ENCODE data around the gene GALM. TPM values are rescaled to one million over a fixed set of nuclear protein-coding genes. Genes with fewer than 3 reads are reported as not detected.

Gene GALM
- total RNA-seq, 4 donors from 2014 or later = 6.2 to 104 (median 14.8) TPM

DNA sequence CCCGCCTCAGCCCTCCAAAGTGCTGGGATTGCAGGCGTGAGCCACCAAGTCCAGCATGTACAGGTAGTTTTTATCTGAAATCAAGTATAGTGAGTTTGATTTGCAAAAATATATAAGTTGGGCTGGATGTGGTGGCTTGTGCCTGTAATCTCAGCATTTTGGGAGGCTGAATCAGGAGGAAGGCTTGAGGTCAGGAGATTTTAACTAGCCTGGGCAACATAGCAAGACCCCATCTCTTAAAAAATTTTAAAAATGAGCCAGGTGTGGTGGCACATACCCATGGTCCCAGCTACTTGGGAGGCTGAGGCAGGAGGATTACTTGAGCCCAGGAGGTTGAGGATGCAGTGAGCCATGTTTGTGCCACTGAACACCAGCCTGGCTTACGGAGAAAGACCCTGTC is 5.6 kb upstream of the GALM start:
- Histone ChIP-seq H3K27me3 (no peaks in the 10 kb centered on the region), H3K4me1 (no peaks in the 10 kb centered on the region), H3K36me3 (no peaks in the 10 kb centered on the region), H3K4me3 (no peak overlapping the region), H3K9me3 (no peaks in the 10 kb centered on the region), H3K27ac (no peak overlapping the region)
- DNase-seq = no peak
- no peak for TF ChIP-seq POLR2A (IDR thresholded peaks at IDR 0.05)
- TF ChIP-seq, protein P1, sequence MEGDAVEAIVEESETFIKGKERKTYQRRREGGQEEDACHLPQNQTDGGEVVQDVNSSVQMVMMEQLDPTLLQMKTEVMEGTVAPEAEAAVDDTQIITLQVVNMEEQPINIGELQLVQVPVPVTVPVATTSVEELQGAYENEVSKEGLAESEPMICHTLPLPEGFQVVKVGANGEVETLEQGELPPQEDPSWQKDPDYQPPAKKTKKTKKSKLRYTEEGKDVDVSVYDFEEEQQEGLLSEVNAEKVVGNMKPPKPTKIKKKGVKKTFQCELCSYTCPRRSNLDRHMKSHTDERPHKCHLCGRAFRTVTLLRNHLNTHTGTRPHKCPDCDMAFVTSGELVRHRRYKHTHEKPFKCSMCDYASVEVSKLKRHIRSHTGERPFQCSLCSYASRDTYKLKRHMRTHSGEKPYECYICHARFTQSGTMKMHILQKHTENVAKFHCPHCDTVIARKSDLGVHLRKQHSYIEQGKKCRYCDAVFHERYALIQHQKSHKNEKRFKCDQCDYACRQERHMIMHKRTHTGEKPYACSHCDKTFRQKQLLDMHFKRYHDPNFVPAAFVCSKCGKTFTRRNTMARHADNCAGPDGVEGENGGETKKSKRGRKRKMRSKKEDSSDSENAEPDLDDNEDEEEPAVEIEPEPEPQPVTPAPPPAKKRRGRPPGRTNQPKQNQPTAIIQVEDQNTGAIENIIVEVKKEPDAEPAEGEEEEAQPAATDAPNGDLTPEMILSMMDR (IDR thresholded peaks at IDR 0.05) = no peak
- intact Hi-C loops (cut with DNase I; ENCODE audit: low total_unique reads) = no loop called here

- Histone ChIP-seq H3K36me3 (no peaks in the 10 kb centered on the region), H3K27ac (no peak overlapping the region), H3K4me1 (no peaks in the 10 kb centered on the region), H3K4me3 (no peak overlapping the region), H3K9me3 (no peaks in the 10 kb centered on the region), H3K27me3 (no peaks in the 10 kb centered on the region)
- intact Hi-C loops (cut with DNase I; ENCODE audit: low total_unique reads) = no loop called here
- no peak for DNase-seq
- TF ChIP-seq POLR2A (IDR thresholded peaks at IDR 0.05) = no peak
- TF ChIP-seq, protein P1 (IDR thresholded peaks at IDR 0.05) = no peak
Measured at GRCh38 chr2:38661306-38661705, 4.6 kb upstream of the GALM start.

DNA sequence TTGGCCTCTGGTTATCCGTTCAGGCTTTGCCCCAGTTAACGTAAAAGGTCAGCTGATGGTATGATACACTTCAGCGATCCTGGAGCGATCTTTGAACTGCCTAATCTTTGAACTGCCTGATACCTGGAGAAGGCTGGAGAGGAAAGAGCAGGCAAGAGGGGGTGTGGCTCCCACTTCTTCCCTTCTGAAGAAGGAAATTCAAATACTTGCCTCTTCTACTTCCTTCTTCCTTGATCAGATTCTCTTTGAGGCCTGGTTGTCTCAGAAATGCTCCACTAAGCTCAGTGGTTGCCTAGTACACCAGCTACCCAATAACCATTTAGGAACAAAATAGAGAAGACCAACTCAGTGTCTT is 619 bp downstream of the GALM start:
- intact Hi-C loops (cut with DNase I; ENCODE audit: low total_unique reads) = no loop called here

GRCh38 chr2:38668092-38668491 is 2.2 kb downstream of the GALM start:
- Histone ChIP-seq H3K9me3 (no peaks in the 10 kb centered on the region), H3K4me3 (no peak overlapping the region), H3K36me3 (no peaks in the 10 kb centered on the region), H3K27ac (no peak overlapping the region), H3K4me1 (no peaks in the 10 kb centered on the region), H3K27me3 (no peaks in the 10 kb centered on the region)
- TF ChIP-seq POLR2A (IDR thresholded peaks at IDR 0.05) = no peak
- TF ChIP-seq, protein P1 (IDR thresholded peaks at IDR 0.05) = no peak
- DNase-seq = no peak
- intact Hi-C loops (cut with DNase I; ENCODE audit: low total_unique reads) = no loop called here

More for the DNA sequence above, 619 bp downstream of the GALM start:
- Histone ChIP-seq H3K27ac (peak overlapping the region; percentile 79), H3K27me3 (no peaks in the 10 kb centered on the region), H3K4me3 (peak overlapping the region; percentile 54 to 55), H3K36me3 (no peaks in the 10 kb centered on the region), H3K4me1 (no peaks in the 10 kb centered on the region), H3K9me3 (no peaks in the 10 kb centered on the region)
- no peak for TF ChIP-seq POLR2A (IDR thresholded peaks at IDR 0.05)
- TF ChIP-seq, protein P1 (IDR thresholded peaks at IDR 0.05) = no peak
- DNase-seq = no peak

DNA sequence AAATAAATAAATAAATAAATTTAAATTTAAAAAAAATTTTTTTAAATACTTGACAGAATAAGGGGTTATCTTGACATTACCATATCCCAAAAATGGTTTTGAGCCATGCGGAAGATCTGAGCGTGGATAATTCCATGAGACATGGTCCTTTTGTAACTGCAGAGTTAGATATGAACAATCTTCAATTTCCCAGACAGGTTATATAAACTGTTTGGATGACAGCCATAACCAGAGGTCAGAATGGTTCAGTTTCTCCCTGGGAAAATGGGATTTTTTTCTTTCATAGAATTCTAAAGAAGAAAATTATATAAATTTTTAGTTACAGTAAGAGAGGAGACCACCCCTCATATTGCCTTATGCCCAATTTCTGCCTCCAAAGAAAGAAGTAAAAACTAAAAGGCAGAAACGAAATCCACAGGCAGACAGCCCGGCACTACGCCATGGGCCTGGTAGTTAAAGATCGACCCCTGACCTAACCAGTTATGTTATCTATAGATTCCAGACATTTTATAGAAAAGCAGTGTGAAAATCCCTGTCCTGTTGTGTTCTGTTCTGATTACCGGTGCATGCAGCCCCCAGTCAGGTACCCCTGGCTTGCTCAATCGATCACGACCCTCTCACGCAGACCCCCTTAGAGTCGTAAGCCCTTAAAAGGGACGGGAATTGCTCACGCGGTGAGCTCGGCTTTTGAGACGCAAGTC is 3.0 kb downstream of the GALM start:
- Histone ChIP-seq H3K27ac (no peak overlapping the region), H3K27me3 (no peaks in the 10 kb centered on the region), H3K36me3 (no peaks in the 10 kb centered on the region), H3K9me3 (no peaks in the 10 kb centered on the region), H3K4me1 (no peaks in the 10 kb centered on the region), H3K4me3 (no peak overlapping the region)
- DNase-seq = no peak
- intact Hi-C loops (cut with DNase I; ENCODE audit: low total_unique reads) = no loop called here
- TF ChIP-seq POLR2A (IDR thresholded peaks at IDR 0.05) = no peak
- TF ChIP-seq, protein P1 (IDR thresholded peaks at IDR 0.05) = no peak

Measured in uterus (tissue), 4 donors.